H1 (cell line): ENCODE measurements around the gene GGN. TPM values are rescaled to one million over a fixed set of nuclear protein-coding genes. Genes with fewer than 3 reads are reported as not detected.

Experiments used
- CREB1 ChIP-seq: IDR thresholded peaks from 2 replicates; pipeline ENCODE4 v1.6.1; 2012; ENCODE audit warnings: inconsistent platforms
- CTCF ChIP-seq, 3 experiments: IDR thresholded peaks; 1 replicate in 2 of 3; 2 replicates in 1 of 3; pipeline versions ENCODE4 v1.5.1 to v1.6.1; 2011; ENCODE audit warnings: low read length in 3 of 3, mild to moderate bottlenecking in 3 of 3, inconsistent platforms in 2 of 3, low read depth in 1 of 3, moderate library complexity in 1 of 3; ENCODE audit not compliant: insufficient read depth in 1 of 3; ENCODE audit errors: control extremely low read depth in 1 of 3
- EGR1 ChIP-seq: IDR thresholded peaks from 2 replicates; pipeline ENCODE4 v1.6.1; 2011; ENCODE audit warnings: low read depth, low read length, borderline replicate concordance
- GTF2F1 ChIP-seq: IDR thresholded peaks from 2 replicates; pipeline ENCODE4 v1.6.1; 2012; ENCODE audit warnings: low read depth, low read length, improper control_type of control experiment, borderline replicate concordance
- KDM5A ChIP-seq: fragments of 200-600 bp; IDR thresholded peaks from 2 replicates; pipeline ENCODE4 v1.7.1; 2012; ENCODE audit warnings: mild to moderate bottlenecking, low read length, inconsistent platforms, mixed read lengths
- SAP30 ChIP-seq: fragments of 300-600 bp; sonication (generic); IDR thresholded peaks from 2 replicates; pipeline ENCODE4 v1.7.1; 2012; ENCODE audit warnings: low read length, moderate library complexity, mild to moderate bottlenecking, inconsistent platforms; ENCODE audit not compliant: insufficient read depth, insufficient replicate concordance
- SIN3A ChIP-seq, 2 experiments: IDR thresholded peaks in 1 of 2; conservative IDR thresholded peaks in 1 of 2; 2 replicates each; pipeline ENCODE4 v1.6.1; 2011 to 2012; ENCODE audit warnings: low read length in 2 of 2, improper control_type of control experiment in 1 of 2, low read depth in 1 of 2, mild to moderate bottlenecking in 1 of 2
- SP4 ChIP-seq: IDR thresholded peaks from 2 replicates; pipeline ENCODE4 v1.6.1; 2012; ENCODE audit warnings: low read length, inconsistent platforms
- TAF1 ChIP-seq: IDR thresholded peaks from 2 replicates; pipeline ENCODE4 v1.6.1; 2011; ENCODE audit warnings: mild to moderate bottlenecking, low read depth, low read length
- polyA plus RNA-seq, 7 experiments: library from polyadenylated mRNA; depleted of rRNA in 3 of 7; stranded (reverse) in 5 of 7; unstranded in 2 of 7; fragments of >200 nt in 5 of 7; fragments of 200-250 nt in 2 of 7; gene quantifications; 1 replicate in 5 of 7; 2 replicates in 1 of 7; 4 replicates in 1 of 7; pipeline versions ENCODE4 v1.2.1 to v1.2.3, GENCODE V29; 2011 to 2013; ENCODE audit warnings: missing spikeins in 2 of 7, mixed read lengths in 2 of 7
- total RNA-seq: library from RNA; stranded (reverse); fragmentation: NEBNext Ultra II Directional; extraction: Animal tissue kit (Norgen Biotek cat#: 25700); gene quantifications from 2 replicates; pipeline ENCODE4 v1.2.1, GENCODE V29; 2021

The GGN gene
- total and polyA plus RNA-seq, 2 of the 8 experiments (the other 6 are each of a cell fraction or from before 2014, with no cell fraction given): 0.47 to 1.2 TPM

GRCh38 chr19:38389101-38389925 lies 1.5 kb upstream of the GGN start (continued):
- TF ChIP-seq SIN3A (conservative IDR thresholded peaks at IDR 0.05 in 1 of 2, IDR thresholded peaks at IDR 0.05 in 1 of 2; ENCODE audit: low read depth in 1 of 2, low read length in 2 of 2): peak; percentile 56 to 68; a peak in 1 of 4 replicates
- TF ChIP-seq CREB1: no peak
- TF ChIP-seq SP4: no peak
- TF ChIP-seq SAP30: no peak
- TF ChIP-seq KDM5A: no peak
- no peak for TF ChIP-seq GTF2F1
- TF ChIP-seq CTCF (IDR thresholded peaks at IDR 0.05; ENCODE audit: control extremely low read depth in 1 of 3, insufficient read depth in 1 of 3, low read depth in 1 of 3, low read length in 3 of 3): no peak
- no peak for TF ChIP-seq EGR1
- no peak for TF ChIP-seq TAF1
